ENCODE results near the gene AIP. TPM values are rescaled to one million over a fixed set of nuclear protein-coding genes. Genes with fewer than 3 reads are reported as not detected.

AIP gene
- total and polyA plus RNA-seq, 2 of the 8 experiments (the other 6 are each of a cell fraction or from before 2014, with no cell fraction given), result 29.8 to 54.4 TPM

DNA sequence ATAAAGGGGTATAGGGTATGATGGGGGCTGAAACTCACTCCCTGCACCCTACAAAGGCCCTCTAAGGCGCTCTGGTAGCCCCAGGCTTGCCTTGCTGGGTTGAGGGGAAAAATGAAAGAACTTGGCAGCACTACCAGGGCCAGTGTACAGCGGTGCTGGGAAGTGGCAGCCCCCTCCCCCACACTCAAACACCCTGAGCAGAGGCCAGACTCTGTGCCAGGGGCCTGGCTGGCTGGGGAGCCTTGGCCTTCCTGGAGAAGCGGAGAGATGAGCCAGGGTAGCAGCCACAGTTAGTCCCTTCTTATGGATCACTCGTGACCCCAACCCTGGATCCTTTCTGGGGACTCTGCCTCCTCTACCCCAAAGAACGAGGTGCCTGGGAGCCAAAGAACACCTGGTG, 16.5 kb upstream of the AIP start:
- CTCF ChIA-PET (ENCODE audit: partially characterized antibody), result interaction anchor here (1.1 to 2.3 kb wide), 4 partner anchors 65 to 161 kb away, joined by 3 to 15 read pairs (median 6); partner anchors contain the start of gene PPP1CA
- POLR2A ChIA-PET (ENCODE audit: partially characterized antibody), result interaction anchor here (0.6 to 2.3 kb wide), 11 partner anchors 10 to 65 kb away, joined by 3 to 15 read pairs (median 6); partner anchors contain the start of genes CABP4, CORO1B, GPR152 and PPP1CA
- Histone ChIP-seq H3K79me2 (ENCODE audit: control insufficient read depth in 1 of 2, insufficient read depth in 2 of 2, low read length in 2 of 2) (peaks cover 0 to 3% of the 10 kb centered on the region in 2 experiments; a peak in 2 of 4 replicates), H4K20me1 (replicated peaks in 1 of 2; ENCODE audit: control insufficient read depth in 1 of 2, insufficient read depth in 2 of 2, low read length in 2 of 2) (peaks cover 0 to 3% of the 10 kb centered on the region in 2 experiments), H2BK5ac (ENCODE audit: low read depth, low read length) (no peak overlapping the region), H2AK5ac (ENCODE audit: low read depth, low read length) (no peak overlapping the region), H3K23me2 (ENCODE audit: low read depth, low read length) (peaks cover 6% of the 10 kb centered on the region), H2BK12ac (ENCODE audit: low read depth, low read length) (no peak overlapping the region), H3K27me3 (replicated peaks in 1 of 4; ENCODE audit: control insufficient read depth in 3 of 4, extremely low read depth in 1 of 4, insufficient read depth in 3 of 4, low read length in 3 of 4) (no peaks in the 10 kb centered on the region), H4K5ac (ENCODE audit: insufficient read length, low read depth, low read length) (no peak overlapping the region), H3K27ac (ENCODE audit: low read depth, low read length) (no peak overlapping the region), H4K91ac (replicated peaks; ENCODE audit: insufficient read length, low read length) (no peak overlapping the region), H2BK120ac (replicated peaks; ENCODE audit: low read depth, low read length) (no peak overlapping the region), H3K9me3 (ENCODE audit: insufficient read depth in 2 of 2, low read depth in 1 of 2, low read length in 1 of 2) (no peaks in the 10 kb centered on the region), H3K79me1 (ENCODE audit: low read depth, low read length) (peaks cover 2% of the 10 kb centered on the region), H2AFZ (ENCODE audit: low read length) (no peak overlapping the region), H3K4me1 (replicated peaks in 1 of 4; ENCODE audit: control insufficient read depth in 3 of 4, insufficient read depth in 4 of 4, low read length in 3 of 4) (peaks cover 2 to 14% (median 6%) of the 10 kb centered on the region in 4 experiments; a peak in 6 of 7 replicates), H3K36me3 (ENCODE audit: control insufficient read depth in 2 of 4, insufficient read depth in 4 of 4, low read length in 3 of 4) (no peaks in the 10 kb centered on the region), H4K8ac (ENCODE audit: extremely low read depth, insufficient read depth, low read length) (no peak overlapping the region), H3K56ac (replicated peaks; ENCODE audit: insufficient read length, low read depth, low read length) (no peak overlapping the region), H3K4me3 (ENCODE audit: extremely low read depth in 1 of 4, insufficient read depth in 2 of 4, low read depth in 3 of 4, low read length in 4 of 4) (no peak overlapping the region), H3K4ac (replicated peaks; ENCODE audit: insufficient read length, low read depth, low read length) (no peak overlapping the region), H3K14ac (ENCODE audit: insufficient read length) (no peak overlapping the region), H3K23ac (ENCODE audit: insufficient read length) (no peak overlapping the region), H3K18ac (ENCODE audit: extremely low read depth, low read length) (no peak overlapping the region), H3K4me2 (ENCODE audit: insufficient read depth in 1 of 2, low read depth in 2 of 2, low read length in 2 of 2) (no peak overlapping the region), H2BK20ac (ENCODE audit: low read length) (no peak overlapping the region), H2BK15ac (ENCODE audit: low read length) (no peak overlapping the region), H3K9ac (replicated peaks in 1 of 4; ENCODE audit: extremely low read depth in 1 of 4, low read depth in 3 of 4, low read length in 3 of 4) (no peak overlapping the region)
- no peak for TF ChIP-seq ASH2L (IDR thresholded peaks at IDR 0.05; ENCODE audit: low read length)
- no peak for TF ChIP-seq CBX5 (IDR thresholded peaks at IDR 0.05; ENCODE audit: low read depth, low read length)
- TF ChIP-seq RFX5 (IDR thresholded peaks at IDR 0.05; ENCODE audit: borderline replicate concordance, low read depth, low read length), result no peak
- no peak for TF ChIP-seq CHD2 (IDR thresholded peaks at IDR 0.05; ENCODE audit: low read length)
- TF ChIP-seq SIN3A (conservative IDR thresholded peaks at IDR 0.05 in 1 of 2, IDR thresholded peaks at IDR 0.05 in 1 of 2; ENCODE audit: low read depth in 1 of 2, low read length in 2 of 2), result no peak
- no peak for FAIRE-seq
- DNase-seq (ENCODE audit: low read depth in 1 of 2, low spot score in 2 of 2), result no peak
- WGBS, 2 experiments (ENCODE audit: extremely low coverage in 1 of 2, insufficient coverage in 1 of 2, insufficient read length in 1 of 2, insufficient replicate concordance in 2 of 2, low coverage in 1 of 2, low lambda C conversion rate in 2 of 2, missing lambda C conversion rate in 1 of 2), result 75% methylated on average over 5 of the region's 5 CpGs; no CpG with 5 or more reads in 1 of the 2 experiments

All from H1 (cell line).